H9 (cell line): ENCODE measurements around the gene DLG2. TPM values are rescaled to one million over a fixed set of nuclear protein-coding genes. Genes with fewer than 3 reads are reported as not detected.

Source experiments
- DNase-seq: peaks from one replicate; pipeline ENCODE4 v3.0.0-alpha.2; 2017
- H2AFZ ChIP-seq: one replicate; pipeline ENCODE4 v1.6.1; 2013; ENCODE audit warnings: mild to moderate bottlenecking, low read length, control low read depth, moderate library complexity
- H2AK5ac ChIP-seq: 2 replicates; pipeline ENCODE4 v1.6.1; 2013; ENCODE audit warnings: low read length, control low read depth, mixed read lengths; ENCODE audit not compliant: insufficient read length
- H2BK120ac ChIP-seq: one replicate; pipeline ENCODE4 v1.6.1; 2013; ENCODE audit warnings: low read depth, mild to moderate bottlenecking, low read length, control low read depth, inconsistent platforms; ENCODE audit not compliant: poor library complexity, severe bottlenecking
- H2BK12ac ChIP-seq: 2 replicates; pipeline ENCODE4 v1.6.1; 2013; ENCODE audit warnings: low read length, control low read depth, mixed read lengths, low read depth; ENCODE audit not compliant: insufficient read length
- H2BK15ac ChIP-seq: 2 replicates; pipeline ENCODE4 v1.6.1; 2013; ENCODE audit warnings: low read depth, low read length, control low read depth
- H2BK20ac ChIP-seq: one replicate; pipeline ENCODE4 v1.6.1; 2013; ENCODE audit warnings: low read depth, mild to moderate bottlenecking, low read length, control low read depth, inconsistent platforms; ENCODE audit not compliant: poor library complexity, severe bottlenecking
- H2BK5ac ChIP-seq: 2 replicates; pipeline ENCODE4 v1.6.1; 2013; ENCODE audit warnings: low read length, control low read depth, mixed read lengths; ENCODE audit not compliant: insufficient read length
- H3K14ac ChIP-seq: 2 replicates; pipeline ENCODE4 v1.6.1; 2013; ENCODE audit warnings: low read length, control low read depth; ENCODE audit not compliant: insufficient read depth
- H3K18ac ChIP-seq: 2 replicates; pipeline ENCODE4 v1.6.1; 2013; ENCODE audit warnings: low read depth, mild to moderate bottlenecking, mixed read lengths, low read length, control low read depth; ENCODE audit not compliant: insufficient read length
- H3K23ac ChIP-seq: 2 replicates; pipeline ENCODE4 v1.6.1; 2013; ENCODE audit warnings: low read length, control low read depth, mixed read lengths, low read depth; ENCODE audit not compliant: insufficient read length
- H3K23me2 ChIP-seq: 2 replicates; pipeline ENCODE4 v1.6.1; 2013; ENCODE audit warnings: low read depth, mild to moderate bottlenecking, mixed read lengths, low read length, control low read depth; ENCODE audit not compliant: insufficient read length, poor library complexity, severe bottlenecking
- H3K27ac ChIP-seq: 2 replicates; pipeline ENCODE4 v1.5.1; 2013; ENCODE audit warnings: low read length, control low read depth, mixed read lengths, low read depth; ENCODE audit not compliant: insufficient read length
- H3K27me3 ChIP-seq: 2 replicates; pipeline ENCODE4 v1.6.1; 2013; ENCODE audit warnings: low read length, control low read depth, inconsistent platforms; ENCODE audit not compliant: insufficient read depth
- H3K4ac ChIP-seq: 2 replicates; pipeline ENCODE4 v1.6.1; 2013; ENCODE audit warnings: low read depth, mild to moderate bottlenecking, control low read depth, inconsistent platforms, low read length, moderate library complexity
- H3K4me1 ChIP-seq: 2 replicates; pipeline ENCODE4 v1.6.1; 2013; ENCODE audit warnings: low read length, control low read depth, inconsistent platforms; ENCODE audit not compliant: insufficient read depth
- H3K4me2 ChIP-seq: 2 replicates; pipeline ENCODE4 v1.6.1; 2013; ENCODE audit warnings: low read length, control low read depth, mixed read lengths; ENCODE audit not compliant: insufficient read length, insufficient read depth
- H3K56ac ChIP-seq: 2 replicates; pipeline ENCODE4 v1.6.1; 2013; ENCODE audit warnings: low read depth, mild to moderate bottlenecking, mixed read lengths, low read length, control low read depth; ENCODE audit not compliant: insufficient read length
- H3K79me1 ChIP-seq: 2 replicates; pipeline ENCODE4 v1.6.1; 2013; ENCODE audit warnings: low read depth, mild to moderate bottlenecking, moderate library complexity, low read length, control low read depth, inconsistent platforms; ENCODE audit not compliant: insufficient read depth, poor library complexity, severe bottlenecking
- H3K79me2 ChIP-seq: 2 replicates; pipeline ENCODE4 v1.6.1; 2013; ENCODE audit warnings: low read length, control low read depth, inconsistent platforms; ENCODE audit not compliant: insufficient read depth
- H3K9ac ChIP-seq: 2 replicates; pipeline ENCODE4 v1.6.1; 2013; ENCODE audit warnings: low read length, control low read depth, mixed read lengths; ENCODE audit not compliant: insufficient read length; ENCODE audit errors: extremely low read depth
- H3K9me3 ChIP-seq: one replicate; pipeline ENCODE4 v1.6.1; 2013; ENCODE audit warnings: low read depth, low read length, inconsistent platforms; ENCODE audit not compliant: control insufficient read depth
- H3T11ph ChIP-seq: one replicate; pipeline ENCODE4 v1.6.1; 2013; ENCODE audit warnings: mild to moderate bottlenecking, low read length, control low read depth, inconsistent platforms
- H4K20me1 ChIP-seq: one replicate; pipeline ENCODE4 v1.6.1; 2013; ENCODE audit not compliant: control insufficient read depth, insufficient read length, insufficient read depth
- H4K5ac ChIP-seq: 2 replicates; pipeline ENCODE4 v1.6.1; 2013; ENCODE audit warnings: low read depth, mild to moderate bottlenecking, mixed read lengths, low read length, control low read depth; ENCODE audit not compliant: insufficient read length
- H4K8ac ChIP-seq: replicated peaks from 2 replicates; pipeline ENCODE4 v1.6.1; 2013; ENCODE audit warnings: low read length, control low read depth, mixed read lengths, low read depth; ENCODE audit not compliant: insufficient read length
- H4K91ac ChIP-seq: 2 replicates; pipeline ENCODE4 v1.6.1; 2013; ENCODE audit warnings: low read depth, mild to moderate bottlenecking, moderate library complexity, mixed read lengths, low read length, control low read depth; ENCODE audit not compliant: insufficient read length
- H3K27ac Mint-ChIP-seq, 3 experiments: 2 replicates in 2 of 3; 3 replicates in 1 of 3; pipeline ENCODE4 v1.8.0; 2020 to 2021; ENCODE audit warnings: mixed read lengths in 3 of 3, mild to moderate bottlenecking in 1 of 3, moderate library complexity in 1 of 3
- H3K27me3 Mint-ChIP-seq: 2 replicates; pipeline ENCODE4 v1.8.0; 2021; ENCODE audit warnings: low read depth, mild to moderate bottlenecking, moderate library complexity, mixed read lengths
- H3K36me3 Mint-ChIP-seq, 3 experiments: 2 replicates in 2 of 3; 3 replicates in 1 of 3; pipeline ENCODE4 v1.8.0; 2020 to 2021; ENCODE audit warnings: low read depth in 3 of 3, mixed read lengths in 3 of 3; ENCODE audit not compliant: insufficient read depth in 1 of 3
- H3K4me1 Mint-ChIP-seq, 2 experiments: 2 replicates each; pipeline ENCODE4 v1.8.0; 2020; ENCODE audit warnings: mixed read lengths in 2 of 2
- H3K4me3 Mint-ChIP-seq, 2 experiments: 2 replicates in 1 of 2; 3 replicates in 1 of 2; pipeline ENCODE4 v1.8.0; 2020 to 2021; ENCODE audit warnings: mild to moderate bottlenecking in 2 of 2, mixed read lengths in 2 of 2, moderate library complexity in 1 of 2
- H3K9me3 Mint-ChIP-seq, 2 experiments: 2 replicates in 1 of 2; 3 replicates in 1 of 2; pipeline ENCODE4 v1.8.0; 2020; ENCODE audit warnings: mild to moderate bottlenecking in 2 of 2, mixed read lengths in 2 of 2, moderate library complexity in 1 of 2
- CTCF ChIP-seq: fragments of 200-600 bp; sonication (generic); conservative IDR thresholded peaks from 3 replicates; pipeline ENCODE4 v1.8.0; 2021; ENCODE audit warnings: antibody characterized with exemption, mild to moderate bottlenecking
- WGBS: extraction: QIAGEN DNeasy Blood & Tissue Kit; methylation state at CpG from one replicate; pipeline ENCODE4 v1.1.7; 2013; ENCODE audit warnings: missing lambda C conversion rate, low lambda C conversion rate, mixed read lengths; ENCODE audit not compliant: insufficient read length; ENCODE audit errors: extremely low coverage; 5-methylcytosine and 5-hydroxymethylcytosine counted together
- total RNA-seq: library from RNA; stranded (reverse); gene quantifications from 2 replicates; pipeline ENCODE4 v1.2.1, GENCODE V29; 2021

The DLG2 gene
- total RNA-seq, 1 experiment from 2014 or later, result 8.0 TPM

- Histone ChIP-seq H2BK120ac (no peak overlapping the region), H2BK12ac (no peak overlapping the region), H2BK20ac (no peak overlapping the region), H3K14ac (no peak overlapping the region; the same call in 1 of the 2 replicates), H3K9me3 (no peaks in the 10 kb centered on the region), H3K4ac (no peak overlapping the region), H3K79me1 (no peaks in the 10 kb centered on the region), H4K20me1 (no peaks in the 10 kb centered on the region), H3K23me2 (no peaks in the 10 kb centered on the region), H4K91ac (no peak overlapping the region), H3K18ac (no peak overlapping the region), H2BK5ac (no peak overlapping the region), H2AFZ (no peak overlapping the region), H3K27ac (no peak overlapping the region), H3K56ac (no peak overlapping the region), H3K9ac (no peak overlapping the region), H3K4me1 (no peaks in the 10 kb centered on the region), H2BK15ac (no peak overlapping the region), H4K8ac (no peak overlapping the region), H3T11ph (no peak overlapping the region), H2AK5ac (no peak overlapping the region), H4K5ac (no peak overlapping the region), H3K4me2 (no peak overlapping the region), H3K23ac (no peak overlapping the region), H3K27me3 (no peaks in the 10 kb centered on the region), H3K79me2 (no peaks in the 10 kb centered on the region)
- no peak for TF ChIP-seq CTCF
- no peak overlapping the region for H3K4me3 Mint-ChIP-seq
- peak overlapping the region in 2 of 3 experiments; percentile 11 to 84; a peak in 2 of 7 replicates for H3K27ac Mint-ChIP-seq
- H3K27me3 Mint-ChIP-seq, result no peaks in the 10 kb centered on the region
- no peaks in the 10 kb centered on the region for H3K9me3 Mint-ChIP-seq
- peak; percentile 31 for DNase-seq
- H3K36me3 Mint-ChIP-seq, result no peaks in the 10 kb centered on the region
- no CpG with 5 or more reads among the region's 15 CpGs for WGBS
- peaks cover 20% of the 10 kb centered on the region in 2 experiments for H3K4me1 Mint-ChIP-seq
Measured at GRCh38 chr11:85132851-85133585, 494.1 kb downstream of the DLG2 start.
